AG10803 (cell line): ENCODE results near the gene CD79B.

Experiments used
- DNase-seq: peaks from one replicate; pipeline ENCODE4 v3.0.0; 2010; ENCODE audit warnings: low read depth
- H3K4me3 ChIP-seq: 2 replicates; pipeline ENCODE4 v1.5.1; 2011; ENCODE audit warnings: mild to moderate bottlenecking, low read length, control low read depth
- CTCF ChIP-seq: conservative IDR thresholded peaks from 2 replicates; pipeline ENCODE4 v1.5.1; 2011; ENCODE audit warnings: mild to moderate bottlenecking, low read length, control low read depth, inconsistent platforms

Gene CD79B

GRCh38 chr17:63973247-63973646, 41.1 kb upstream of the CD79B start:
- TF ChIP-seq CTCF, result no peak

DNA sequence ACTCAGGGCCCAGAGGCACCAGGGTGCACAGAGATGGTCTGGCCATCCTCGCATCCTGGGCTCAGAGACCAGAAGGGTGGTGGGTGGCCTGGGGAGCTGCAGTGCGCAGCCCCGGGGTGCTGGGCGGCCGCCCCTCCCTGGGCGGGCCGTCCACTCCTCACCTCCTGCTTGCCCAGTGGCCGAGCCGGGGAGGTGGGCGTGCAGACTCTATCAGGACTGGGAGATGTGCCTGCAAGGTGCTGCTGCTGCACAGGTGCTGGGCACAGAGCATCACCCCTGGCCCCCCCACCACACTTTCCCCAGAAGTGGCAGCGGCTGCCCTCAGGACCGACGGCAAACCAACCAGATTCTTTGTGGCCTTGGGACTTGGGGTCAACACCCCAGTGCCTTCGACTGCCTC, 40.7 kb upstream of the CD79B start, which contains the start of gene SCN4A:
Gene SCN4A, minus strand, starts transcription at position 123 of the 400 bp plus-strand sequence. Its CDS starts 77 bp downstream, at position 46.
- TF ChIP-seq CTCF, result no peak
- DNase-seq, result no peak
- no peak within 1 kb of the TSS for H3K4me3 ChIP-seq

More at GRCh38 chr17:63973247-63973646, 41.1 kb upstream of the CD79B start:
- no peak overlapping the region for H3K4me3 ChIP-seq
- no peak for DNase-seq

GRCh38 chr17:63969278-63969677, 37.1 kb upstream of the CD79B start:
- no peak overlapping the region for H3K4me3 ChIP-seq
- no peak for TF ChIP-seq CTCF
- no peak for DNase-seq

GRCh38 chr17:63967953-63968352, 35.8 kb upstream of the CD79B start:
- no peak overlapping the region for H3K4me3 ChIP-seq
- DNase-seq, result no peak
- TF ChIP-seq CTCF, result no peak

GRCh38 chr17:63966646-63967264, 34.6 kb upstream of the CD79B start:
- H3K4me3 ChIP-seq, result no peak overlapping the region
- TF ChIP-seq CTCF, result no peak
- DNase-seq, result no peak

DNA sequence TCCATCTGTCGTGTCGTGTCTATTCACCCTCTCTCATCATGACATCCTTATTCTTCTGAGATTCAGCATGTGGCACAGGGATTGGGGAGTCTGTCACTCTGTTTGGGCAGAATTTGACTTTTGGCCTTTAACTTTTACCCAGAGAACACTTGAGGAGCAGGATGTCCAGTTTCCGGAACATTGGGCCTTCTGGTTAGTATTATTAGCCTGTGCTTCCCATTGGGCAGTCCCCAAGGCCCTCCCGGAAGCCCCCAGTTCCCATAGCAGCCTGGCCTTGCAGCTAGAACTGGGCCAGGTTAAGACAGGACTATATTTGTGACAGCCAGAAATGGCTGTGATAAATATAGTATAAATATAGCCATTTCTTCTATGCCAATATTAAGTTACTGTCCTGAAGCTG, 31.0 kb upstream of the CD79B start:
- no peak for DNase-seq
- TF ChIP-seq CTCF, result no peak

GRCh38 chr17:63962298-63962744, 30.2 kb upstream of the CD79B start:
- no peak for TF ChIP-seq CTCF
- H3K4me3 ChIP-seq, result no peak overlapping the region
- no peak for DNase-seq

More for the DNA sequence above, 31.0 kb upstream of the CD79B start:
- no peak overlapping the region for H3K4me3 ChIP-seq
